Measurements from ENCODE around the gene TBC1D21.
"Not testable (repeated sequence)": the region's sequence is repeated elsewhere in the genome, so short reads cannot be mapped to it uniquely, and the experiment has no call there.

Gene TBC1D21

DNA sequence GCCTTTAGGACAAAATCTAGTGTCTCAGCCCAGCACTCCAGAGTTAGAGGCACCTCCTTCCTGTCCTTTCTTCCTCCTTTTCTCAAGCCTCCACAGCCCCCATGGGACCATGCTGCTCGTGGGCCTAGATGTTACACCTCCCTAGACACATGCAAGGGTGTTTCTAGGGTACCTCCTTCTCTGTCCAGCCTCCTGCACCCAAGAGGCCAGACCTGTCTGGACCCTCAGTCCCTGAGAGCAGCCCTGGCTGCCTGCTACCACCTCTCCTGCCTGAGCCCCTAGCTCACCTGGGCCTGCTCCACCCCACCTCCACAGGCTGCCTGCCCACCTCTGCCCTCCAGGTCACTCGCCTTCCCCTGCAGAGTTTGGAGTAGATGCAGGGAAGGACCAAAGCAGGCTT, 58.1 kb downstream of the TBC1D21 start:
- TF ChIP-seq Cebpa-rat (IDR thresholded peaks at IDR 0.05) = no peak
- Histone ChIP-seq H3K9ac (peak overlapping the region in 4 of 11 experiments; percentile 1 to 59 (median 10); a peak in 3 of 22 replicates), H4K20me1 (peaks cover 0 to 26% (median 7%) of the 10 kb centered on the region in 11 experiments; a peak in 11 of 22 replicates), H3K4me2 (peak overlapping the region; percentile 38 to 83 (median 75)), H3K27ac (no peak overlapping the region), H3K4me1 (peaks cover 33 to 49% (median 44%) of the 10 kb centered on the region in 10 experiments), H3K36me3 (no peaks in the 10 kb centered on the region), H3K4me3 (no peak overlapping the region), H3K9me3 (replicated peaks in 1 of 11) (no peaks in the 10 kb centered on the region), H3K27me3 (peaks cover 30 to 36% (median 34%) of the 10 kb centered on the region in 11 experiments)

DNA sequence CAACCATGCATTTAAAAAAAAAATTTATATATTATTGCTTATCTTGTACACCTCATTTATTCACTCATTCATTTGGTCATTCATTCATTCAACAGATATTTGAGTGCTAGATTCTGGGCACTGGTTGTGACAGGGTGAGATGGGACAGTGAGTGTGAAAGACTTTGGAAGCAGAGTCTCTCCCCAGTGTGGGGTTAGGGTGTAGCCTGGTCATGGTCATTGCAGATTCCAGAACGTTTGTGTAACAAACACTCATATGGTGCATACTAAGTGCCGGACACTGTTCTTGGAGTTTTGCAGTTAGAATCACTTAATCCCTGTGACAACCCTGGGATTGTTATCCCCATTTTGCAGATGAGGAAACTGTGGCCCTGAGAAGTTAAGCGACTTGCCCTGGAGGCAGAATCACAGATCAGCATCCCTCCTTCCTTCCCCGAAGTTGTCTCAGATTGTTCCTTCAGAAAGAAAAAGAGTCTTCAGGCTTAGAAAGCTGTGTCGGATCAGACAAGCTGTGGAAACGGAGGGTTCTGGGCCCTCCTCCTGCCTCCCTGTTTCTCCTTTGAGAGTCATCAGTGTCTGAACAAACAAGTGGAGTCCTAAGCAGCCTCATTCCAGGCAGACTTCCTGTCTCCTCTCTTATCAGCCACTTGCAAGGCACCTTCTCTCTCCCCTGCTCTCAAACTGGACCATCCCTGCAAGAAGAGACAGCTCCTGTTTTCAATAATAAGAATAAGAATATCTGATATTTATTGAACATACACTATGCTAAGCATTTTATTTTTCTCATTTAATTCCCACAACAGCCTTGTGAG, 59.2 kb downstream of the TBC1D21 start:
- no peaks in the 10 kb centered on the region for H3K36me3 ChIP-seq
- no peak overlapping the region for H3K27ac ChIP-seq
- peaks cover 0 to 23% (median 0%) of the 10 kb centered on the region in 11 experiments; a peak in 7 of 22 replicates for H4K20me1 ChIP-seq
- H3K9me3 ChIP-seq (replicated peaks in 1 of 11) = no peaks in the 10 kb centered on the region
- no peak for TF ChIP-seq Cebpa-rat (IDR thresholded peaks at IDR 0.05)
- H3K4me1 ChIP-seq = peaks cover 22 to 43% (median 34%) of the 10 kb centered on the region in 10 experiments
- no peak overlapping the region for H3K4me3 ChIP-seq
- peaks cover 18 to 24% (median 22%) of the 10 kb centered on the region in 11 experiments for H3K27me3 ChIP-seq
- no peak overlapping the region for H3K9ac ChIP-seq
- H3K4me2 ChIP-seq = no peak overlapping the region

DNA sequence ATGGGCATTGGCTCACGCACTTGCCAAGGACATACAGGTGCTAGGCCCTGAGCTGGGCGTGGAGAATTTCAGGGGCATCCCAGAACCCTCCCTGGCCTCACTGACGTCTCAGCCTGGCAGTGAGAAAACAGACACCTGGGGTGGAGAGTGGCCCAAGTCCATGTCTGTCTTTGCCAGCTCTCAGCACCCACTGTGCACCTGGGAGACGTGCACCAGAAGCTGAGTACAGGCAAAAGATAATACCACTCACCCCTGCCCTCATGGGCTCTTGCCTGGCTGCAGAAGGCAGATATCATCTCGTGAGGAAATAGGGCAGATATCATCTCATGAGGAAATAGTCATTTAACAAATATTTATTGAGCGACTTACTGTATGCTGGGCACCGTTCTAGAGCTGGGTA, 60.9 kb downstream of the TBC1D21 start:
- Histone ChIP-seq H3K9ac (no peak overlapping the region), H3K4me1 (peaks cover 15 to 30% (median 23%) of the 10 kb centered on the region in 10 experiments), H3K4me2 (no peak overlapping the region), H3K27me3 (peaks cover 1 to 7% (median 5%) of the 10 kb centered on the region in 11 experiments; a peak in 20 of 22 replicates), H3K27ac (no peak overlapping the region), H3K4me3 (no peak overlapping the region), H3K9me3 (replicated peaks in 1 of 11) (no peaks in the 10 kb centered on the region), H3K36me3 (no peaks in the 10 kb centered on the region), H4K20me1 (peaks cover 0 to 18% (median 0%) of the 10 kb centered on the region in 11 experiments; a peak in 6 of 22 replicates)
- no peak for TF ChIP-seq Cebpa-rat (IDR thresholded peaks at IDR 0.05)

DNA sequence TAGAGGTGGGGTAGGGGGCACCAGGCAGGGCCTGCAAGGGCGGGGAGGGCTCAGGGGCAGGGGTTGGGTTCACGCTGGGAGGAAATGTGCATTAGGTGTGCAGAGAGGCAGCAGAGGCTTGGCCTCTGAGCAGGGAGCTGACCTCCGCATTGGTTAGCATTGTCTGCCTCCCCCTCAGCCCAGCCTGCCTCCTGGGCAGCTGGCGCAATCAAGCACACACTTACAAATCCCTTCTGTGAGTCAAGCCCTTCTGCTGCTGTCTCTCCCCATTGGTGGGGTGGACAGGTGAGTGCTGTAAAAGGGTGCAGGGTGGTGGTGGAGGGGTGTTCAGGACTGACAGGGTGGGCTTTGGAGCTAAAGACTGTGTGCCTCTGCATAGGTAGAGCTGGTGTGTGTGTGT, 62.2 kb downstream of the TBC1D21 start:
- Histone ChIP-seq H3K9ac (no peak overlapping the region), H3K4me1 (peaks cover 12 to 21% (median 17%) of the 10 kb centered on the region in 10 experiments), H3K4me3 (no peak overlapping the region), H3K27ac (no peak overlapping the region), H3K9me3 (replicated peaks in 1 of 11) (no peaks in the 10 kb centered on the region), H3K27me3 (no peaks in the 10 kb centered on the region), H3K4me2 (no peak overlapping the region), H4K20me1 (peaks cover 0 to 16% (median 0%) of the 10 kb centered on the region in 11 experiments; a peak in 5 of 22 replicates), H3K36me3 (no peaks in the 10 kb centered on the region)
- TF ChIP-seq Cebpa-rat (IDR thresholded peaks at IDR 0.05) = no peak

DNA sequence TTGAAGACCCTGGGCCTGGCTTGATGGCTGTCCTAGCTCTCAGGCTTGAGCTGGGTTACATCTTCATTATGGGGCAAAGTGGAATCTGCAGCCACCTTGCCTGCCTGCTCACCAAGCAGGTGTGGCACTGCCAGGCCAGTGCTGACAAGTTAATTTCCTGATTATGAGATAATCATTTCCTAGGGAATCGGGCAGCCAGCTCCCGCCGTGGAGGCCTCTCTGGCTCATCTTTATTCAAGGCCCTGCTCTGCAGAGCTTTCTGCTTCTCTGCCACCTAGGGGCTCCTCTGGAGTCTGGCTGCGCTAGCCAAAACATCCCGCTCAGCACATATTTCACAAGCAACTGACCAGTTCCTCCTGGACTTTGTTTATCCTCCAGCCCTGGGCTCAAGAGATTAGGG, 62.8 kb downstream of the TBC1D21 start:
- Histone ChIP-seq H3K9me3 (replicated peaks in 1 of 11) (no peaks in the 10 kb centered on the region), H3K4me2 (peak overlapping the region in 2 of 11 experiments; percentile 0 to 40; a peak in 2 of 22 replicates), H3K4me1 (peaks cover 6 to 21% (median 14%) of the 10 kb centered on the region in 10 experiments), H3K36me3 (no peaks in the 10 kb centered on the region), H3K27me3 (no peaks in the 10 kb centered on the region), H3K9ac (no peak overlapping the region), H3K27ac (no peak overlapping the region), H4K20me1 (peaks cover 0 to 21% (median 0%) of the 10 kb centered on the region in 11 experiments; a peak in 6 of 22 replicates), H3K4me3 (no peak overlapping the region)
- no peak for TF ChIP-seq Cebpa-rat (IDR thresholded peaks at IDR 0.05)

DNA sequence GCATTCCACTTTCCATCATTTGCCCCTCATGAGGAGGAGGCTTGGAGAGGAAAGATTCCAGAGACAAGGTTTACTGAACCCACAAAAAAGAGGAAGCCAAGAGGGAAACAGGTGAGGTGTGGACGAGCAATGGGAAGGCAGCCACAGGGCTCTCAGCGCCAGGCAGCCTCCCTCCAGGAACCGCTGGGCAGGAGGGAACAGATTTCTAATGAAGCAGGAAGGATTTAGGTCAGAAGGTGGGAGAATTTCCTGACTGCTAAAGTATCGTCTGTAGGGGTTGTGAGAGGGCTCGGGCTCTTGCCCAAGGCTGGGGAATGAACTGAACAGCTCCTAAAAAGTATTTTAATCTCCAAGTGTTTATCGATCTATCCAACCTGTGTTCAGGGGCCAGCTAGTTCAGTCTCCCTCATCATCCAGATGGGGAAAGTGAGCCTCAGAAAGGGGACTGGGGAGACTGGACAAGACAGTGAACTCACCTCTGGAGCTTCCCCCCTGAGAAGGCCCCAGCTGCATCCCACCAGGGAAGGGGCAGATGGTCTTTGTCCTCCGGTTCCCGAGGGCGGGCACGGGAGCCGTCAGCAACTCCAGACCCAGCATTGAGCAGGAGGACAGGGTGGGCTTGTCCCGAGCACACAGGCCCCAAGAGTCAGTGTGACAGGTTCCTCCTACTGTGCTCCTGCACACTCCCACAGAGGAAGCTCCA, 63.4 kb downstream of the TBC1D21 start:
- no peaks in the 10 kb centered on the region for H3K9me3 ChIP-seq (replicated peaks in 1 of 11)
- no peak overlapping the region for H3K4me3 ChIP-seq
- no peak overlapping the region for H3K27ac ChIP-seq
- peak overlapping the region in 2 of 11 experiments; percentile 0 to 40; a peak in 1 of 22 replicates for H3K4me2 ChIP-seq
- H3K36me3 ChIP-seq = no peaks in the 10 kb centered on the region
- H3K27me3 ChIP-seq = no peaks in the 10 kb centered on the region
- peaks cover 1 to 15% (median 9%) of the 10 kb centered on the region in 10 experiments; a peak in 19 of 20 replicates for H3K4me1 ChIP-seq
- no peak overlapping the region for H3K9ac ChIP-seq
- TF ChIP-seq Cebpa-rat (IDR thresholded peaks at IDR 0.05) = no peak
- H4K20me1 ChIP-seq = peaks cover 0 to 27% (median 0%) of the 10 kb centered on the region in 11 experiments; a peak in 6 of 22 replicates

DNA sequence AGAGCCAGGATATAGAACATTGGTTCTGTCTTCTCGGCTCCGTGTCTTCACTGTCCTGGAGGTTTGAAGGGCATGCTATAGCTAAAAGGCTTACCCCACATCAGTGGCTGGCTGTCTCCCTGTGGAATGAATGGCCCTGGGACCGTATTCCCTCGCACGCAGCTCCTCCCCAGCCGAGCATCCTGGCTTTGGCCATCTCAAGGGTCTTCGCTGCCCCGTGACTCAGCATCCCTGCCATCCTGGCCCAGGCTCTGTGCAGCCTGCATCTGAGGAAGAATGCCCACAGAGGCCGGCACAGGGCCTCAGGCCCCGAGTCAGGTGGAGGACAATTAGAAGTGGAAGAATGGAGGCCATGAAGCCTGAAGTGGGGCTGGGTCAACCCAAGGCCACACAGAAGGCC, 63.9 kb downstream of the TBC1D21 start:
- Histone ChIP-seq H3K4me1 (peaks cover 0 to 18% (median 8%) of the 10 kb centered on the region in 10 experiments; a peak in 11 of 20 replicates), H3K27me3 (no peaks in the 10 kb centered on the region), H3K36me3 (no peaks in the 10 kb centered on the region), H3K4me2 (no peak overlapping the region), H4K20me1 (peaks cover 0 to 31% (median 0%) of the 10 kb centered on the region in 11 experiments; a peak in 6 of 22 replicates), H3K9me3 (replicated peaks in 1 of 11) (no peaks in the 10 kb centered on the region), H3K4me3 (no peak overlapping the region), H3K9ac (no peak overlapping the region), H3K27ac (no peak overlapping the region)
- no peak for TF ChIP-seq Cebpa-rat (IDR thresholded peaks at IDR 0.05)

DNA sequence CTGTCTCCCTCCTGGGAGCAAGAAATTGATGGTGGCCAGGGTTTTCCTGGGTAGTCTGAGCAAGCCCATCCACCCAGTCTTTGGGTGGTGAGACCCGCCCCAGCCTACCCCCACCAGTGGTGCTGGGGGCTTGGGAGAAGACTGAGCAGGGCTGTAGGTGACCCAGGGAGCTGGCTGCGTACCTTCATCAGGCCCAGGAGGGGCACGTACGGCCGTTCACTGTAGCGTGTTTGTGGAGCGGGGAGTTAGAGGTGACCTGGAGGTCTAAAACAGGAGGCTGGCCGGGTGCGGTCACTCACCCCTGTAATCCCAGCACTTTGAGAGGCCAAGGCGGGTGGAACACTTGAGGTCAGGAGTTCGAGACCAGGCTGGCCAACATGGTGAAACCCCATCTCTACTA, 64.4 kb downstream of the TBC1D21 start:
- Histone ChIP-seq H4K20me1 (peaks cover 0 to 31% (median 0%) of the 10 kb centered on the region in 11 experiments; a peak in 6 of 22 replicates), H3K4me3 (no peak overlapping the region), H3K9me3 (replicated peaks in 1 of 11) (no peaks in the 10 kb centered on the region), H3K9ac (no peak overlapping the region), H3K4me1 (peaks cover 0 to 19% (median 9%) of the 10 kb centered on the region in 10 experiments; a peak in 12 of 20 replicates), H3K27ac (no peak overlapping the region), H3K36me3 (no peaks in the 10 kb centered on the region), H3K4me2 (no peak overlapping the region), H3K27me3 (no peaks in the 10 kb centered on the region)
- TF ChIP-seq Cebpa-rat (IDR thresholded peaks at IDR 0.05) = no peak

DNA sequence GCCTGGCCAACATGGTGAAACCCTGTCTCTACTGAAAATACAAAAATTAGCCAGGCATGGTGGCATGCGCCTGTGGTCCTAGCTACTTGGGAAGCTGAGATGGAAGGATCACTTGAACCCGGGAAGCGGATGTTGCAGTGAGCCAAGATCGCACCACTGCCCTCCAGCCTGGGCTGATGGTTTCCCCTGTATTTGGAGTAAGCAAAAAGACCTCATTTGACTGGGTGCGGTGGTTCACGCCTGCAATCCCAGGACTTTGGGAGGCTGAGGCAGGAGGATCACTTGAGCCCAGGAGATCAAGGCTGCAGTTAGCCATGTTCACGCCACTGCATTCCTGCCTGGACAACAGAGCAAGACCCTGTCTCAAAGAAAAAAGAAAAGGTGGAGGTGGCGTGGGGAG, 65.2 kb downstream of the TBC1D21 start:
- H3K27me3 ChIP-seq; H3K27ac ChIP-seq; H3K4me2 ChIP-seq; H3K4me3 ChIP-seq; H3K36me3 ChIP-seq; H3K9ac ChIP-seq; H3K9me3 ChIP-seq (replicated peaks in 1 of 11): not testable (repeated sequence)
- H4K20me1 ChIP-seq = peaks cover 0 to 30% (median 0%) of the 10 kb centered on the region in 11 experiments; a peak in 6 of 22 replicates
- peaks cover 0 to 19% (median 10%) of the 10 kb centered on the region in 10 experiments; a peak in 12 of 20 replicates for H3K4me1 ChIP-seq
